ENCODE measurements around the gene ERBB4. TPM values are rescaled to one million over a fixed set of nuclear protein-coding genes. Genes with fewer than 3 reads are reported as not detected.

Gene ERBB4
- total RNA-seq, 1 donor from 2014 or later = 10.2 TPM

DNA sequence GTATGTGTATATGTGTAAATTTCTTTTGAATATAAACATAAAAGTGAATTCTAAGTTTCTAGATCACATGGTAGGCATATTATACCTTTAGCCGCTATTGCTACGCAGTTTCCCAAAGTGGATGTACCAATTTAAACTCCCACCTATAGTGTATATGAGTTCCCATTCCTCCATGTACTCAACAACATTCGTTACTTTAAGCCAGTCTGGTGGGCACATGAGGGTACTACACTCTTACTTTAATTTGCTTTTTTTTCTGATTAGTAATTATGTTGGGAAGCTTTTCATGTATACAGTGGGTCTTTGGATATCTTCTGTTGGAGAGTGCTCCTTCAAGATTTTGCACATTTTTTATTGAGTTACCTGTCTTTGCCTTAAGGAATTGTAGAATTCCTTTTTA is 683.8 kb downstream of the ERBB4 start:
- Mint-ChIP-seq H3K4me3 (no peak overlapping the region), H3K9me3 (no peaks in the 10 kb centered on the region), H3K36me3 (ENCODE audit: low read depth) (no peaks in the 10 kb centered on the region), H3K27ac (ENCODE audit: unreplicated experiment) (no peak overlapping the region), H3K27me3 (ENCODE audit: low read depth) (no peaks in the 10 kb centered on the region), H3K4me1 (no peaks in the 10 kb centered on the region)
- TF ChIP-seq, protein P1, sequence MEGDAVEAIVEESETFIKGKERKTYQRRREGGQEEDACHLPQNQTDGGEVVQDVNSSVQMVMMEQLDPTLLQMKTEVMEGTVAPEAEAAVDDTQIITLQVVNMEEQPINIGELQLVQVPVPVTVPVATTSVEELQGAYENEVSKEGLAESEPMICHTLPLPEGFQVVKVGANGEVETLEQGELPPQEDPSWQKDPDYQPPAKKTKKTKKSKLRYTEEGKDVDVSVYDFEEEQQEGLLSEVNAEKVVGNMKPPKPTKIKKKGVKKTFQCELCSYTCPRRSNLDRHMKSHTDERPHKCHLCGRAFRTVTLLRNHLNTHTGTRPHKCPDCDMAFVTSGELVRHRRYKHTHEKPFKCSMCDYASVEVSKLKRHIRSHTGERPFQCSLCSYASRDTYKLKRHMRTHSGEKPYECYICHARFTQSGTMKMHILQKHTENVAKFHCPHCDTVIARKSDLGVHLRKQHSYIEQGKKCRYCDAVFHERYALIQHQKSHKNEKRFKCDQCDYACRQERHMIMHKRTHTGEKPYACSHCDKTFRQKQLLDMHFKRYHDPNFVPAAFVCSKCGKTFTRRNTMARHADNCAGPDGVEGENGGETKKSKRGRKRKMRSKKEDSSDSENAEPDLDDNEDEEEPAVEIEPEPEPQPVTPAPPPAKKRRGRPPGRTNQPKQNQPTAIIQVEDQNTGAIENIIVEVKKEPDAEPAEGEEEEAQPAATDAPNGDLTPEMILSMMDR (conservative IDR thresholded peaks at IDR 0.05) = peak; percentile 49
- no peak for DNase-seq (ENCODE audit: low read depth, low spot score)

DNA sequence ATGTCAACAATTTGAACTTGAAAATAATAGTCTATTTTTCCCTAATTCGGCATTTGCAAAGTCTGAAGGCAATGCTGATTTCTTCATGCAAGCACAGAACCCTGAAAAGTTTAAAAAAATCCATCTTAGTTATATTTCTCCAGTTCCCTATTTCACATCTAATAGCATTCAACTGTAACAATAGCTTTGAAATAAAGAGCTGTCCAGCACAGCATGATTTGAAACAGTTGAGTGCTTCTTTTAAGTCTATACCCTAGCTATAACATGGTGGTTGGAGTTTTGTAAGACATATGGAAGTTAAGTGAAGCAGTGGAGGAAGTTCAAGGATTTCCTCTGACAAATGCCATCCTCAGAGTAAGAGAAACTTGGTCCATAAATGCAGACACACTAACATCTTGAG is 691.9 kb downstream of the ERBB4 start:
- TF ChIP-seq, protein P1 (conservative IDR thresholded peaks at IDR 0.05) = no peak
- H3K9me3 Mint-ChIP-seq = no peaks in the 10 kb centered on the region
- H3K4me1 Mint-ChIP-seq = peaks cover 24% of the 10 kb centered on the region
- no peak overlapping the region for H3K27ac Mint-ChIP-seq (ENCODE audit: unreplicated experiment)
- H3K27me3 Mint-ChIP-seq (ENCODE audit: low read depth) = no peaks in the 10 kb centered on the region
- H3K36me3 Mint-ChIP-seq (ENCODE audit: low read depth) = no peaks in the 10 kb centered on the region
- DNase-seq (ENCODE audit: low read depth, low spot score) = no peak
- peak overlapping the region; percentile 39 for H3K4me3 Mint-ChIP-seq

DNA sequence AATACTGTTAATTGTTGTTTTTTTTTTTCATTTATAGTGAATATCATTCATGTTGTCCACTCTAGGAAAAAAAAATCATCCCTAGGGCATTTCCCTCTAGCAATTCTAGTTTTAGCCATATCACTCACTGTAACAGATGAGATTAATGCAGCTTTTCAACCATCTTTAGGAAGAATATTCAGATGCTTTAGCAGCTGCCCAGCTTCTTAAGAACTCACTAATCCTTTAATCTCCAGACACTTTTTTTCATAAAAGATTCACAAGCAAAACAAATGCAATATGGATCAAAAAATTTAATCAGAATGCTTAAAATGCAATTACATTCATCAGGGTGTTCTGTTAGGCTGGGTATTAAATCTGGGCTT is 692.6 kb downstream of the ERBB4 start:
- H3K4me1 Mint-ChIP-seq = peaks cover 24% of the 10 kb centered on the region
- no peak for DNase-seq (ENCODE audit: low read depth, low spot score)
- H3K9me3 Mint-ChIP-seq = no peaks in the 10 kb centered on the region
- no peaks in the 10 kb centered on the region for H3K27me3 Mint-ChIP-seq (ENCODE audit: low read depth)
- TF ChIP-seq, protein P1 (conservative IDR thresholded peaks at IDR 0.05) = no peak
- H3K27ac Mint-ChIP-seq (ENCODE audit: unreplicated experiment) = no peak overlapping the region
- H3K4me3 Mint-ChIP-seq = no peak overlapping the region
- H3K36me3 Mint-ChIP-seq (ENCODE audit: low read depth) = no peaks in the 10 kb centered on the region

DNA sequence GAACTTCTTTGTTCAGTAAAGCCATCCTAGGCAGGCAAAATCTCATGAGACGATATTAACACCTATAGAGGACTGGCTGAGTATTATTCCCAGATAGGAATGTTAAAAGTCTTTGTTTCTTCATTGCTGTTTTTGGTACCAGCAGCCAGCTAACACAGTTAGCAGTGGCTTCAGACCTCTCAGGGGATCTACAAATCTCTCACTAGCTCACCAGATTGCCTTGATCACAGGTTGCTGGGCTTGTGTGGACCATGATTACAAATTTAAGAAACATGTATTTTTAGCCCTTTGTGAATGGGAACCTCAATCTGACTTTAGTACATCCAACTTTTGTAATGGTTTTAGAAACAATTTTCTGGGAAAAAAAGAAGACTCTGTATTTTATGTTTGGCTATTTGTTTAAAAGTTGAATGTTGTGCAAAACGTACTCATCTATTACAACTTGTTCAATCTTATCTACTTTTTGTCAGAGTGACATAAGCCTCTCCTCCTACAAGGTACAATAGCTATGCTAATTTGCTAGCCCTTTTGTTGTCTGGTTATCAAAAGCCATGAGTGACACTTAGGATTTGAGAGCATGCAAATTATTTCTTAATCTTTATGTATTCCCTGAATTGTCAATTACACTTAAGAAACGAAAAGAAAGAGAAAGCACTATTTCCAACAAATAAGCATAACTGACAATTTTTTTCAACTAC is 693.1 kb downstream of the ERBB4 start:
- Mint-ChIP-seq H3K36me3 (ENCODE audit: low read depth) (no peaks in the 10 kb centered on the region), H3K27me3 (ENCODE audit: low read depth) (no peaks in the 10 kb centered on the region), H3K27ac (ENCODE audit: unreplicated experiment) (no peak overlapping the region), H3K4me3 (no peak overlapping the region), H3K4me1 (peaks cover 24% of the 10 kb centered on the region), H3K9me3 (no peaks in the 10 kb centered on the region)
- TF ChIP-seq, protein P1 (conservative IDR thresholded peaks at IDR 0.05) = no peak
- no peak for DNase-seq (ENCODE audit: low read depth, low spot score)

DNA sequence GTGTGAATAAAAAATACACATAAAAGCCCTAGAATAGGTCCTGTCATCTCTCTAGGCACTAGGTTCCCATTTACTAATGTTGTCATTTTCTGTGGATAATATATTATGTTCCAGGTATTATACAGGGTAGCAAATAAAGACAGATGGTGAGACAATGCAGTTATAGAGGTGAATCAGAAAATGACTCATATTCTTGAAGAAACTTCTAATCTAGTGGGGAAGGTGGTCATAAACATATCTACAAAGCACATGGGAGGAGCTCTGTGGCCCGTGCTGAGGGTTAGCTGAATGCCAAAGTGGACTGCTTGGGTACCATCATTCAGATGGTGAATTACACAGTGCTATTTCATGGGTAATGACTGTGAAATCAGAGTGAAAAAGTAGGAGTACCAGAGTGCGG is 700.9 kb downstream of the ERBB4 start:
- no peak overlapping the region for H3K27ac Mint-ChIP-seq (ENCODE audit: unreplicated experiment)
- no peak for DNase-seq (ENCODE audit: low read depth, low spot score)
- no peaks in the 10 kb centered on the region for H3K27me3 Mint-ChIP-seq (ENCODE audit: low read depth)
- H3K9me3 Mint-ChIP-seq = peaks cover 6% of the 10 kb centered on the region
- no peak overlapping the region for H3K4me3 Mint-ChIP-seq
- H3K36me3 Mint-ChIP-seq (ENCODE audit: low read depth) = no peaks in the 10 kb centered on the region
- H3K4me1 Mint-ChIP-seq = no peaks in the 10 kb centered on the region
- TF ChIP-seq, protein P1 (conservative IDR thresholded peaks at IDR 0.05) = no peak
